Hepatocyte (in vitro differentiated cells): ENCODE measurements around the gene HNRNPUL1.

Experiments
- EZH2 ChIP-seq: fragments of 200-600 bp; sonication (generic); IDR thresholded peaks from 2 replicates; pipeline ENCODE4 v1.6.1; 2016; ENCODE audit warnings: antibody characterized with exemption, mild to moderate bottlenecking, borderline replicate concordance
- EZH2phosphoT487 ChIP-seq: fragments of 200-600 bp; sonication (generic); IDR thresholded peaks from one replicate; pipeline ENCODE4 v1.6.1; 2018; ENCODE audit warnings: antibody characterized with exemption, mild to moderate bottlenecking, low read depth, moderate library complexity; ENCODE audit not compliant: unreplicated experiment, severe bottlenecking
- TF ChIP-seq, protein P1 (sequence below): fragments of 200-600 bp; sonication (generic); IDR thresholded peaks from 2 replicates; pipeline ENCODE4 v1.5.1; 2016; ENCODE audit warnings: antibody characterized with exemption, mild to moderate bottlenecking; ENCODE audit not compliant: poor library complexity

DNA sequence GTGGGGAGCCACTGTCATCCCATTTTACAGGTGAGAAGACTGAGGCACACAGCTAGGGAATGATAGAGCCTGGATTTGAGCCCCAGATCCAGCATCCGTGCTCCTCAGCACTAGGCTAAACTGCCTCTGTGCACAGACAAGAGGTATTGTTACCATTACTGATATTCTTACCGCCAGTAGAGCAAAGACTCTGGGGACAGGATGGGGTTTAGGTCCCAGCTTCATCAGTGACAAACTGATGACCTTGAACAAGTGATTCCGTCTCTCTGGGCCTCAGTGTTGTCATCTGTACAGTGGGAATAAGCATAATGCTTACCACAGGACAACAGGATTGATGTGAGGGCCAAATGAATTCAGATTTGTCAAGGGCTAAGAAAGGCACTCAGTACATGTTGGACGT, 28.7 kb upstream of the HNRNPUL1 start:
- TF ChIP-seq, protein P1, sequence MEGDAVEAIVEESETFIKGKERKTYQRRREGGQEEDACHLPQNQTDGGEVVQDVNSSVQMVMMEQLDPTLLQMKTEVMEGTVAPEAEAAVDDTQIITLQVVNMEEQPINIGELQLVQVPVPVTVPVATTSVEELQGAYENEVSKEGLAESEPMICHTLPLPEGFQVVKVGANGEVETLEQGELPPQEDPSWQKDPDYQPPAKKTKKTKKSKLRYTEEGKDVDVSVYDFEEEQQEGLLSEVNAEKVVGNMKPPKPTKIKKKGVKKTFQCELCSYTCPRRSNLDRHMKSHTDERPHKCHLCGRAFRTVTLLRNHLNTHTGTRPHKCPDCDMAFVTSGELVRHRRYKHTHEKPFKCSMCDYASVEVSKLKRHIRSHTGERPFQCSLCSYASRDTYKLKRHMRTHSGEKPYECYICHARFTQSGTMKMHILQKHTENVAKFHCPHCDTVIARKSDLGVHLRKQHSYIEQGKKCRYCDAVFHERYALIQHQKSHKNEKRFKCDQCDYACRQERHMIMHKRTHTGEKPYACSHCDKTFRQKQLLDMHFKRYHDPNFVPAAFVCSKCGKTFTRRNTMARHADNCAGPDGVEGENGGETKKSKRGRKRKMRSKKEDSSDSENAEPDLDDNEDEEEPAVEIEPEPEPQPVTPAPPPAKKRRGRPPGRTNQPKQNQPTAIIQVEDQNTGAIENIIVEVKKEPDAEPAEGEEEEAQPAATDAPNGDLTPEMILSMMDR = no peak
- no peak for TF ChIP-seq EZH2
- TF ChIP-seq EZH2phosphoT487 = no peak
